GM18498 (cell line): Measurements from ENCODE around the gene KLRB1.
"Not testable (repeated sequence)": the region's sequence is repeated elsewhere in the genome, so short reads cannot be mapped to it uniquely, and the experiment has no call there.

Source experiments
- ATAC-seq: cut with Tn5 transposase; IDR thresholded peaks from one replicate; pipeline ENCODE4 v1.9.1; 2021; ENCODE audit warnings: mild to moderate bottlenecking, moderate library complexity; ENCODE audit not compliant: unreplicated experiment

KLRB1 gene

GRCh38 chr12:9545489-9545888, 62.2 kb downstream of the KLRB1 start:
- ATAC-seq = not testable (repeated sequence)
